Osteocyte (in vitro differentiated cells): ENCODE data around the gene TUBGCP2. TPM values are rescaled to one million over a fixed set of nuclear protein-coding genes. Genes with fewer than 3 reads are reported as not detected.

Source experiments
- DNase-seq: peaks from one replicate; pipeline ENCODE4 v3.0.0; 2021; ENCODE audit warnings: mixed read lengths; ENCODE audit not compliant: unreplicated experiment; ENCODE audit errors: extremely low spot score
- H3K27ac Mint-ChIP-seq: one replicate; pipeline ENCODE4 v1.8.0; 2021; ENCODE audit warnings: mild to moderate bottlenecking, mixed read lengths; ENCODE audit not compliant: unreplicated experiment
- H3K27me3 Mint-ChIP-seq: one replicate; pipeline ENCODE4 v1.8.0; 2021; ENCODE audit warnings: mixed read lengths; ENCODE audit not compliant: unreplicated experiment
- H3K36me3 Mint-ChIP-seq: one replicate; pipeline ENCODE4 v1.8.0; 2021; ENCODE audit warnings: mixed read lengths; ENCODE audit not compliant: unreplicated experiment
- H3K4me1 Mint-ChIP-seq: one replicate; pipeline ENCODE4 v1.8.0; 2021; ENCODE audit warnings: mixed read lengths; ENCODE audit not compliant: unreplicated experiment
- H3K4me3 Mint-ChIP-seq: one replicate; pipeline ENCODE4 v1.8.0; 2021; ENCODE audit warnings: mild to moderate bottlenecking, moderate library complexity, mixed read lengths; ENCODE audit not compliant: unreplicated experiment
- H3K9me3 Mint-ChIP-seq: one replicate; pipeline ENCODE4 v1.8.0; 2021; ENCODE audit warnings: mixed read lengths; ENCODE audit not compliant: unreplicated experiment
- CTCF ChIP-seq: fragments of 200-600 bp; sonication (generic); IDR thresholded peaks from 2 replicates; pipeline ENCODE4 v1.5.0; 2021; ENCODE audit warnings: antibody characterized with exemption, mild to moderate bottlenecking, moderate library complexity
- total RNA-seq: library from RNA; stranded (reverse); gene quantifications from 2 replicates; pipeline ENCODE4 v1.2.1, GENCODE V29; 2021

Gene TUBGCP2
- total RNA-seq, 1 donor from 2014 or later: 75.2 TPM

- H3K9me3 Mint-ChIP-seq: no peaks in the 10 kb centered on the region
- no peak overlapping the region for H3K4me3 Mint-ChIP-seq
- no peaks in the 10 kb centered on the region for H3K36me3 Mint-ChIP-seq
- no peak overlapping the region for H3K27ac Mint-ChIP-seq
- H3K4me1 Mint-ChIP-seq: peaks cover 11% of the 10 kb centered on the region
- DNase-seq: no peak
- no peak for TF ChIP-seq CTCF
- peaks cover 11% of the 10 kb centered on the region for H3K27me3 Mint-ChIP-seq
These were observed 54.1 kb downstream of the TUBGCP2 start for GRCh38 chr10:133254421-133255120.

GRCh38 chr10:133253361-133253955 is 55.2 kb downstream of the TUBGCP2 start:
- H3K4me3 Mint-ChIP-seq: no peak overlapping the region
- peaks cover 15% of the 10 kb centered on the region for H3K27me3 Mint-ChIP-seq
- peaks cover 4% of the 10 kb centered on the region for H3K4me1 Mint-ChIP-seq
- H3K9me3 Mint-ChIP-seq: no peaks in the 10 kb centered on the region
- DNase-seq: no peak
- H3K36me3 Mint-ChIP-seq: no peaks in the 10 kb centered on the region
- H3K27ac Mint-ChIP-seq: no peak overlapping the region
- TF ChIP-seq CTCF: no peak

- Mint-ChIP-seq H3K27me3 (peaks cover 16% of the 10 kb centered on the region), H3K4me3 (no peak overlapping the region), H3K27ac (no peak overlapping the region), H3K9me3 (no peaks in the 10 kb centered on the region), H3K4me1 (peaks cover 2% of the 10 kb centered on the region), H3K36me3 (no peaks in the 10 kb centered on the region)
- no peak for DNase-seq
- no peak for TF ChIP-seq CTCF
These were observed 56.5 kb downstream of the TUBGCP2 start for GRCh38 chr10:133252223-133252552.

- H3K36me3 Mint-ChIP-seq: no peaks in the 10 kb centered on the region
- H3K27me3 Mint-ChIP-seq: peaks cover 18% of the 10 kb centered on the region
- no peak for DNase-seq
- no peak for TF ChIP-seq CTCF
- no peak overlapping the region for H3K27ac Mint-ChIP-seq
- no peak overlapping the region for H3K4me3 Mint-ChIP-seq
- no peaks in the 10 kb centered on the region for H3K9me3 Mint-ChIP-seq
- H3K4me1 Mint-ChIP-seq: no peaks in the 10 kb centered on the region
These were observed 57.1 kb downstream of the TUBGCP2 start for GRCh38 chr10:133251388-133252222.
